Measurements from ENCODE around the gene HASPIN. TPM values are rescaled to one million over a fixed set of nuclear protein-coding genes. Genes with fewer than 3 reads are reported as not detected.

Gene HASPIN
- total and polyA plus RNA-seq, 7 experiments from 2014 or later: 0.28 to 18.5 (median 0.34) TPM; not detected in 1

GRCh38 chr17:3688852-3689261 lies 34.8 kb upstream of the HASPIN start:
- no peak overlapping the region for H3K27ac Mint-ChIP-seq
- no peak for ATAC-seq
- no peaks in the 10 kb centered on the region for H3K9me3 ChIP-seq (ENCODE audit: control insufficient read depth in 2 of 3, low read length in 3 of 3)
- no peaks in the 10 kb centered on the region for H3K27me3 ChIP-seq (ENCODE audit: control insufficient read depth in 2 of 2, insufficient read depth in 2 of 2, low read length in 2 of 2)
- H3K9me3 Mint-ChIP-seq: no peaks in the 10 kb centered on the region
- no peak overlapping the region for H3K27ac ChIP-seq (ENCODE audit: low read depth, low read length)
- peaks cover 0 to 15% (median 3%) of the 10 kb centered on the region in 5 donors for H3K36me3 Mint-ChIP-seq
- ChIA-PET POLR2A (interaction anchor here (0.6 kb wide), 1 partner anchor 1254 kb away, joined by 3 read pairs; no protein-coding TSS in a partner anchor), CTCF (no interaction called here)
- peaks cover 0 to 29% (median 0%) of the 10 kb centered on the region in 3 experiments for H3K36me3 ChIP-seq (ENCODE audit: control insufficient read depth in 2 of 3, insufficient read depth in 3 of 3, low read length in 3 of 3)
- H3K4me1 ChIP-seq (ENCODE audit: control insufficient read depth in 2 of 2, insufficient read depth in 2 of 2, low read length in 2 of 2): peaks cover 0 to 2% of the 10 kb centered on the region in 2 donors
- H3K4me3 Mint-ChIP-seq: no peak overlapping the region
- no peak for DNase-seq
- no peak overlapping the region for H3K4me3 ChIP-seq (ENCODE audit: low read length)
- intact Hi-C loops (cut with micrococcal nuclease): no loop called here
- H3K4me1 Mint-ChIP-seq: peaks cover 0 to 24% (median 6%) of the 10 kb centered on the region in 7 donors
- no peaks in the 10 kb centered on the region for H3K27me3 Mint-ChIP-seq

DNA sequence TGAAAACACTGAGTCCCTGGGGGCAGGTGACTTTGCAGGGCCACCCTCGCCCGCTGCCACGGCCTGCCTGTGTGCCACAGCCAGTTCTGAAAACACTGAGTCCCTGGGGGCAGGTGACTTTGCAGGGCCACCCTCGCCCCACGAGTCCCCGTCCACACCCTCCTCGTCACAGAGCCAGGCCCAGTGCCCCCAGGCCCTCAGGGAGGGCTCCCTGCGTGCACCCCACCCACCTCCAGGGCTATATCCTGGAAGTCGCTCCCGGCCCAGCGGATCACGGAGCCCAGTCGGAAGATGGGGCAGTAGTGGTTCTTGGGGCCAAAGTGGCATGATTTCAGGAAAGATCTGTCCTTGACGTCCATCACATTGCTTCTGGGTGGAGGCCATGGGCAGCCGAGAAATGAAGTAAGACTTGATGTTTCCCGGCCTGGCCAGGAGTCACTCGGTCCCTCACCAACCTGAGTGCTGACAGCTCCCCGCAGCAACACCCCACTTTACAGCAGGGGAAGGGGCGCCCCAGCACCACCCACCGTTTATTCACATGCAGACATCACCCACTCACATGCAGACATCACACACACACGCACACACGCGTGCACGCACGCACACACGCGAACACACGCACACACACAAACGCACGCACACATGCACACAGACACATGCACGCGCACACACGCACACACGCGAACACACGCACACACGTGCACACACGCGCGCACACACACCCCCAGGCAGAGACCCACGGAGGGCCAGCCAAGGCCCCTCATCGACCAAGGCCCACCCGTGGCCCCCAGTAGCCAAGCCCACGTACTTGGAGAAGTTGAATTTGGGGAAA lies 34.2 kb upstream of the HASPIN start:
- DNase-seq (no peak), ATAC-seq (no peak)
- no peaks in the 10 kb centered on the region for H3K27me3 Mint-ChIP-seq
- peak overlapping the region in 3 of 9 donors; percentile 42 to 64 (median 63) for H3K27ac Mint-ChIP-seq
- intact Hi-C loops (cut with micrococcal nuclease): no loop called here
- H3K36me3 Mint-ChIP-seq: peaks cover 0 to 15% (median 3%) of the 10 kb centered on the region in 5 donors
- H3K4me3 Mint-ChIP-seq: no peak overlapping the region
- Histone ChIP-seq H3K27ac (ENCODE audit: low read depth, low read length) (no peak overlapping the region), H3K27me3 (ENCODE audit: control insufficient read depth in 2 of 2, insufficient read depth in 2 of 2, low read length in 2 of 2) (no peaks in the 10 kb centered on the region), H3K9me3 (ENCODE audit: control insufficient read depth in 2 of 3, low read length in 3 of 3) (no peaks in the 10 kb centered on the region), H3K36me3 (ENCODE audit: control insufficient read depth in 2 of 3, insufficient read depth in 3 of 3, low read length in 3 of 3) (peaks cover 0 to 29% (median 0%) of the 10 kb centered on the region in 3 experiments), H3K4me1 (ENCODE audit: control insufficient read depth in 2 of 2, insufficient read depth in 2 of 2, low read length in 2 of 2) (peaks cover 0 to 3% of the 10 kb centered on the region in 2 donors), H3K4me3 (ENCODE audit: low read length) (no peak overlapping the region)
- ChIA-PET CTCF (no interaction called here), POLR2A (no interaction called here)
- peaks cover 3 to 30% (median 12%) of the 10 kb centered on the region in 7 donors for H3K4me1 Mint-ChIP-seq
- no peaks in the 10 kb centered on the region for H3K9me3 Mint-ChIP-seq

- Mint-ChIP-seq H3K27me3 (no peaks in the 10 kb centered on the region), H3K27ac (no peak overlapping the region), H3K4me3 (no peak overlapping the region), H3K36me3 (peaks cover 0 to 15% (median 3%) of the 10 kb centered on the region in 5 donors), H3K4me1 (peaks cover 5 to 33% (median 16%) of the 10 kb centered on the region in 7 donors), H3K9me3 (no peaks in the 10 kb centered on the region)
- ChIA-PET CTCF (no interaction called here), POLR2A (no interaction called here)
- Histone ChIP-seq H3K4me3 (ENCODE audit: low read length) (no peak overlapping the region), H3K27me3 (ENCODE audit: control insufficient read depth in 2 of 2, insufficient read depth in 2 of 2, low read length in 2 of 2) (no peaks in the 10 kb centered on the region), H3K27ac (ENCODE audit: low read depth, low read length) (no peak overlapping the region), H3K4me1 (ENCODE audit: control insufficient read depth in 2 of 2, insufficient read depth in 2 of 2, low read length in 2 of 2) (peaks cover 3 to 7% of the 10 kb centered on the region in 2 donors), H3K9me3 (ENCODE audit: control insufficient read depth in 2 of 3, low read length in 3 of 3) (no peaks in the 10 kb centered on the region), H3K36me3 (ENCODE audit: control insufficient read depth in 2 of 3, insufficient read depth in 3 of 3, low read length in 3 of 3) (peaks cover 0 to 26% (median 0%) of the 10 kb centered on the region in 3 experiments)
- DNase-seq: no peak
- ATAC-seq: no peak
- intact Hi-C loops (cut with micrococcal nuclease): no loop called here
Measured at GRCh38 chr17:3690094-3690715, 33.5 kb upstream of the HASPIN start.

DNA sequence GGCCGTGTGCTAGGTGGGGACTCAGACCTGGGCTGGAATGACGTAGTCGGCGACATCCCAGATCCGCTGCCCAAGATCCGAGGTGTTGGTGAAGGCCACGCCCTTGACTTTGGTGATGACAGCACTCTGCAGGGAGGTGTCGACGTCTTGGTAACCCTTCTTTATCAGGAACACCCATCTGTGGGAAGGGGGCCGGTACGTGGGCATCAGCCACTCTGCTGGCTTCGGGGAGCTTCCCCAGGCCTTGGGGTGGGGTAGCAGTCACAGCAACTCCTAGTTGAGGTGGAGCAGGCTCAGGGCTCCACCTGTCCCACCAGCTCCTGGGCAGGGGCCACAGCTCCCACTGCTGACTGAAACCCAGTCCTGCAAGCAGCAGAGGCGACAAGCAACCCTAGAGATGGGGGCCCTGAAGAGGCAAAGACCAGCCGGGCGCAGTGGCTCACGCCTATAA lies 32.1 kb upstream of the HASPIN start:
- no peaks in the 10 kb centered on the region for H3K27me3 ChIP-seq (ENCODE audit: control insufficient read depth in 2 of 2, insufficient read depth in 2 of 2, low read length in 2 of 2)
- peaks cover 3 to 9% of the 10 kb centered on the region in 2 donors for H3K4me1 ChIP-seq (ENCODE audit: control insufficient read depth in 2 of 2, insufficient read depth in 2 of 2, low read length in 2 of 2)
- H3K27ac ChIP-seq (ENCODE audit: low read depth, low read length): no peak overlapping the region
- peaks cover 5 to 37% (median 16%) of the 10 kb centered on the region in 7 donors for H3K4me1 Mint-ChIP-seq
- H3K27me3 Mint-ChIP-seq: no peaks in the 10 kb centered on the region
- no peak overlapping the region for H3K4me3 Mint-ChIP-seq
- H3K9me3 Mint-ChIP-seq: no peaks in the 10 kb centered on the region
- peaks cover 0 to 16% (median 3%) of the 10 kb centered on the region in 5 donors for H3K36me3 Mint-ChIP-seq
- peaks cover 0 to 26% (median 0%) of the 10 kb centered on the region in 3 experiments for H3K36me3 ChIP-seq (ENCODE audit: control insufficient read depth in 2 of 3, insufficient read depth in 3 of 3, low read length in 3 of 3)
- H3K27ac Mint-ChIP-seq: no peak overlapping the region
- ChIA-PET POLR2A (no interaction called here), CTCF (no interaction called here)
- no peaks in the 10 kb centered on the region for H3K9me3 ChIP-seq (ENCODE audit: control insufficient read depth in 2 of 3, low read length in 3 of 3)
- DNase-seq (no peak), ATAC-seq (no peak)
- H3K4me3 ChIP-seq (ENCODE audit: low read length): no peak overlapping the region
- intact Hi-C loops (cut with micrococcal nuclease): no loop called here

DNA sequence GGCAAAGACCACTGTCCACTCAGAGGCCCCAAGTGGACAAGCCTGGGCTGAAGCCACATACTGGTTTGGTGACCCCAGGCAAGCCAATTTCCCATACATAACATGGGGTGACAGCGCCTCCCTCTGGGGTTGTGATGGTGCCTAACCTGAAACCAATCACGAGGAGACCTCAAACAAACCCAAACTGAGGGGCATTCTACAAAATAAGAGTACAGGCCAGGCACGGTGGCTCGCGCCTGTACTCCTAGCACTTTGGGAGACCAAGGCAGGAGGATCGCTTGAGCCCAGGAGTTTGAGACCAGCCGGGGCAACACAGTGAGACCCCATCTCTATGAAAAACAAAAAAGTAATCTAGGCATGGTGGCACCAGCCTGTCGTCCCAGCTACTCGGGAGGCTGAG lies 31.4 kb upstream of the HASPIN start:
- Histone ChIP-seq H3K27me3 (ENCODE audit: control insufficient read depth in 2 of 2, insufficient read depth in 2 of 2, low read length in 2 of 2) (no peaks in the 10 kb centered on the region), H3K9me3 (ENCODE audit: control insufficient read depth in 2 of 3, low read length in 3 of 3) (no peaks in the 10 kb centered on the region), H3K27ac (ENCODE audit: low read depth, low read length) (no peak overlapping the region), H3K4me1 (ENCODE audit: control insufficient read depth in 2 of 2, insufficient read depth in 2 of 2, low read length in 2 of 2) (peaks cover 3 to 9% of the 10 kb centered on the region in 2 donors), H3K4me3 (ENCODE audit: low read length) (no peak overlapping the region), H3K36me3 (ENCODE audit: control insufficient read depth in 2 of 3, insufficient read depth in 3 of 3, low read length in 3 of 3) (peaks cover 0 to 26% (median 0%) of the 10 kb centered on the region in 3 experiments)
- ATAC-seq: no peak
- peak overlapping the region in 2 of 9 donors; percentile 2 to 45 for H3K27ac Mint-ChIP-seq
- CTCF ChIA-PET: no interaction called here
- H3K9me3 Mint-ChIP-seq: no peaks in the 10 kb centered on the region
- no peaks in the 10 kb centered on the region for H3K27me3 Mint-ChIP-seq
- peaks cover 0 to 16% (median 3%) of the 10 kb centered on the region in 5 donors for H3K36me3 Mint-ChIP-seq
- POLR2A ChIA-PET: interaction anchor here (0.6 to 0.7 kb wide), 2 partner anchors 19 to 118 kb away, joined by 3 to 4 read pairs; no protein-coding TSS in a partner anchor
- intact Hi-C loops (cut with micrococcal nuclease): no loop called here
- H3K4me1 Mint-ChIP-seq: peaks cover 5 to 39% (median 16%) of the 10 kb centered on the region in 7 donors
- no peak overlapping the region for H3K4me3 Mint-ChIP-seq
- no peak for DNase-seq

DNA sequence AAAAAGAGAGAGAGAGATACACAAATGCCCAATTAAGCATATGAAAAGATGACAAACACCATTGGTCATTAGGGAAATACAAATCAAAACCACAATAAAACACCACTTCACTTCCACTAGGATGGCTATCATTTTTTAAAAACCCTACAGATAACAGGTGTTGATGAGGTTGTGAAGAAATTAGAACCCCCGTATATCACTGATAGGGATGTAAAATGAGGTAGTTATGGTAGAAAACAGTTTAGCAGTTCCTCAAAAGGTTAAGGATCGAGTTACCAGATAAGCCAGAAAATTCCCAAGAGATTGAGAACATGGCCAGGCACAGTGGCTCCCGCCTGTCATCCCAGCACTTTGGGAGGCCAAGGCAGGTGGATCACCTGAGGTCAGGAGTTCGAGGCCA lies 30.6 kb upstream of the HASPIN start:
- Mint-ChIP-seq H3K27ac (peak overlapping the region in 7 of 9 donors; percentile 7 to 65 (median 45)), H3K36me3 (peaks cover 0 to 18% (median 3%) of the 10 kb centered on the region in 5 donors), H3K4me1 (peaks cover 5 to 39% (median 16%) of the 10 kb centered on the region in 7 donors), H3K4me3 (peak overlapping the region in 4 of 10 donors; percentile 23 to 54 (median 34)), H3K9me3 (peaks cover 0 to 2% (median 0%) of the 10 kb centered on the region in 11 donors), H3K27me3 (no peaks in the 10 kb centered on the region)
- Histone ChIP-seq H3K4me3 (ENCODE audit: low read length) (no peak overlapping the region), H3K9me3 (ENCODE audit: control insufficient read depth in 2 of 3, low read length in 3 of 3) (no peaks in the 10 kb centered on the region), H3K4me1 (ENCODE audit: control insufficient read depth in 2 of 2, insufficient read depth in 2 of 2, low read length in 2 of 2) (peaks cover 3 to 9% of the 10 kb centered on the region in 2 donors), H3K27me3 (ENCODE audit: control insufficient read depth in 2 of 2, insufficient read depth in 2 of 2, low read length in 2 of 2) (no peaks in the 10 kb centered on the region), H3K36me3 (ENCODE audit: control insufficient read depth in 2 of 3, insufficient read depth in 3 of 3, low read length in 3 of 3) (peaks cover 0 to 26% (median 0%) of the 10 kb centered on the region in 3 experiments), H3K27ac (ENCODE audit: low read depth, low read length) (no peak overlapping the region)
- DNase-seq (no peak), ATAC-seq (no peak)
- intact Hi-C loops (cut with micrococcal nuclease): no loop called here
- ChIA-PET POLR2A (interaction anchor here (0.6 to 1.3 kb wide), 3 partner anchors 18 to 117 kb away, joined by 3 to 4 read pairs (median 3); no protein-coding TSS in a partner anchor), CTCF (interaction anchor here (1.1 kb wide), 1 partner anchor 8 kb away, joined by 3 read pairs; no protein-coding TSS in a partner anchor)
